Left ventricle myocardium superior (tissue), 1 donor: ENCODE data around the gene NEDD4L. TPM values are rescaled to one million over a fixed set of nuclear protein-coding genes. Genes with fewer than 3 reads are reported as not detected.

Source experiments
- ATAC-seq: fragments of 200-7000 bp; cut with Tn5 transposase; one replicate; pipeline ENCODE4 v1.9.1; 2020; ENCODE audit warnings: mild to moderate bottlenecking, moderate library complexity
- DNase-seq: peaks from one replicate; pipeline ENCODE4 v3.0.0-alpha.2; 2020
- intact Hi-C: fragments of 100-400 bp; cut with micrococcal nuclease; formaldehyde crosslinking; loops from one replicate; pipeline ENCODE4 v1.11.0; 2022
- total RNA-seq: library from RNA; stranded (reverse); fragmentation: NEBNext Ultra II Directional; extraction: Animal tissue kit (Norgen Biotek cat#: 25700); gene quantifications from one replicate; pipeline ENCODE4 v1.2.1, GENCODE V29; 2021
- donor health status: DM: no; HTN: yes; CAD: no; lungs with severe emphysema.

The NEDD4L gene
- total RNA-seq, 1 donor from 2014 or later = 67.4 TPM

GRCh38 chr18:58187674-58188073, 143.6 kb downstream of the NEDD4L start:
- intact Hi-C loops = no loop called here
- no peak for ATAC-seq

GRCh38 chr18:58188996-58189395, 145.0 kb downstream of the NEDD4L start:
- ATAC-seq (no peak), DNase-seq (no peak)
- intact Hi-C loops = no loop called here

More at GRCh38 chr18:58187674-58188073, 143.6 kb downstream of the NEDD4L start:
- no peak for DNase-seq

DNA sequence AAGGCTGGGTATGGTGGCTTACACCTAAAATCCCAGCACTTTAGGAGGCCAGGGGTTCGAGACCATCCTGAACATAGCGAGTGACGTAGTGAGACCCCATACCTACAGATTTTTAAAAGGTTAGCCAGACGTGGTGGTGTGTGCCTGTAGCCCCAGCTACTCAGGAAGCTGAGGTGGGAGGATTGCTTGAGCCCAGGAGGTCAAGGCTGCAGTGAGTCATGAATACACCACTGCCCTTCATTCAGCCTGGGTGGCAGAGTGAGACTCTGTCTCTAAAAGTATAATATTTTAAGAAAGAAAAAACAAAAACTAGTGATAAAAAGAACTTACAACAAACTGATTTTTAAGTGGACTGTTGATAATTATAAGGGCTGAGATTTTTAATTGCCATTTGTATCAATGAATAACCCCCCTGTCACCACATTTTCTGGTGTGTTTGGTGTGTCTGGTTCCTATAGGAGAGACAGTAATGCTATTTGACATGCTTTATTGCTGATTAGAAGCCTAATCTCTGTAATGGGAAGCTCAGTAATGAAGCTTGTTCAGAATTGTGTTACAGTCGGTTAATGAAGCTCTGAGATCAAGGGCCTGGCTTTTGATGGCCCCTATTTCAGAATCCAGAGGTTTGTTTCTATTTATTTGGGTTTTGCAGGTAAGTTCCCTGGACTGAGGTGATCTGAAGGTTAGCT, 147.0 kb downstream of the NEDD4L start:
- DNase-seq (no peak), ATAC-seq (no peak)
- intact Hi-C loops = no loop called here

- DNase-seq = no peak
- intact Hi-C loops = no loop called here
- ATAC-seq = no peak
Observed at GRCh38 chr18:58191626-58192025, 147.6 kb downstream of the NEDD4L start.

GRCh38 chr18:58192519-58192918, 148.5 kb downstream of the NEDD4L start:
- ATAC-seq (peak; percentile 76), DNase-seq (no peak)
- intact Hi-C loops = no loop called here

- intact Hi-C loops = no loop called here
- DNase-seq (peak; percentile 41), ATAC-seq (peak; percentile 70)
Observed at GRCh38 chr18:58194028-58194427, 150.0 kb downstream of the NEDD4L start.

DNA sequence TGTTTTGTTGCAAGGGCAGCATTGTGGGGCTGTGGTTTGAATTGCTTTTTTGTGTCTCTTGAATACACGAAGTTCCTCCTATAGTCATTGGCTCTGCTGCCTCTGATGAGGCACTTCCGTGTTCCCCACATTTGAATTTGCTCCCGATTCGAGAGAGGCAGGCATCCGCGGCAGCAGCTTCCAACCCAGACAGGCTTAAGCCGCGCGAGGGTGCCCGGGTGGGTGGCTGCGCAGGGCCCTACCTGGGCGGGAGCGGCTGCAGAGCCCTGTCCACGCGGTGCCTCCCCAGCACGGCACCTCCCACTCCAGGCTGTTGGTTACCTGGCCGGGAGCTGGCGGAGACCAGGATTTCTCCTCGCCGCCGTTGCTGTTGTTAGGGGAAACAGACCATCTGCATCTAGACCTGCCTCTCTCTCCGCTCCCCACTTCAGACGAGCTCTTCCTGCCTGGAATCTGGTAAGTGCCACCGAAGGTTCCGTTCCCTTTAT, 151.3 kb downstream of the NEDD4L start:
- ATAC-seq (peak; percentile 28), DNase-seq (no peak)
- intact Hi-C loops = no loop called here

DNA sequence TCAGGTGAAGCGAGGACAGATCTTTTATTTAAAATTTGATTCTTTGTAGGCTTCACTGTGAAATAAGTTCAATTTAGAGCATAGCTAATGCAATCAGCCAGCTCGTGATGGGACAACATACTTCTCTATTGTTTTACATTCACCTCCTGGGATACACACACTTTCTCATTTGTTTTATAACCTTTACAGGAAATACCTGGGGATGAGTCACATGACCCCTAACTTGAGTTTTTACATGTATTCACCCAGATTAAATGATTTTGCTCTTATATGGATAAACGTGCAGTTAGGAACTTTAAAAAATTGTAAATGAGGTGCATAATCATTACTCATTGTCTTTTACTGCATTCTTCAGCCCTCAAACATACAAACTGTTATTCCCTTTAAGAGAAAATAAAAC, 152.1 kb downstream of the NEDD4L start:
- intact Hi-C loops = no loop called here
- DNase-seq = no peak
- no peak for ATAC-seq

DNA sequence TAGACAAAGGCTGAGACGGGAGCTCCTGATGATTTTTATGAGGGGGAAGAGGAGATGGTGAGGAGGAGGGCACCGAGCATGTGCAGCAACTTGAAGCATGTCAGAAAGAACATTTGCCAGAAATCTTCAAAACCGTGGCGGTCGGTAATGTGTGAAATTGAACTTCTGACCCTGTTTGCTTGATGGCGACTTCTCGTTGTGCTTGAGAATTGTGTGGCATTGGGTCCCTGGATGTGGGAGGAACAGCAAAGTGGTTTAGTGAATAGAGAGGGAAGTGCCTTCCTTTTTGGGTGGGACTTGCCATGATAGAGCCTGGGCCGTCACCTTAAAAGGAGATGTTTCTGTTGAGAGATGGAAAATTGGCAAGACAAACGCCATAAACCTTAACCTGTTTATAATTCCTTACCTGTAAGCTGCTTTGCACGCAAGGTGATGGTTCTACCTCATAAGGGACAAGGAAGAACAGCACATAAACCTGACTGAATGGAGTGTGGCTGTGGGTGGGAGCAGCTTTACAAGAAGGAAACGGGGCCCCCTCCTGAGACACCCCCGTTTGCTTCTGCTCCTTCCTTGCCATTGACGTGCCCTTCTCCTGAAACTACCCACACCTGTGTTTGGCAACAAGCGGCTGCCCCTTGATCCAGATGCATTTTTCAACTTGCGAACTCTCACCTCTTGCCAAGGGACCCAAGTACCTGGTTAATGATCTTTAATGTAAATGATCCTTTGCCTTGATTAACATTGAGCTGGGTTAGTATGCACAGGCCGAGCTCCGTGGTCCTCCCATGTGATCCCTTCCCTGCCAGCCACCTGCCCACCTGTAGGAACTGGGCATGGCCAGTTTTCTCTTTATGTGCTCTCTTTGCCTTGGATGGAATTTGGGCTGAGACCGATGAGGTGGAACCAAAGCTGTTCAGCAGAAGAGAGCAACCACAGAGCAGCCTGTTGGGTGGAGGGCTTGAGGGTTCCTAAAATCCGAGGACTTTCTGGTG, 153.2 kb downstream of the NEDD4L start:
- ATAC-seq (no peak), DNase-seq (no peak)
- intact Hi-C loops = no loop called here

GRCh38 chr18:58201268-58201667, 157.2 kb downstream of the NEDD4L start:
- intact Hi-C loops = no loop called here
- ATAC-seq (no peak), DNase-seq (no peak)

DNA sequence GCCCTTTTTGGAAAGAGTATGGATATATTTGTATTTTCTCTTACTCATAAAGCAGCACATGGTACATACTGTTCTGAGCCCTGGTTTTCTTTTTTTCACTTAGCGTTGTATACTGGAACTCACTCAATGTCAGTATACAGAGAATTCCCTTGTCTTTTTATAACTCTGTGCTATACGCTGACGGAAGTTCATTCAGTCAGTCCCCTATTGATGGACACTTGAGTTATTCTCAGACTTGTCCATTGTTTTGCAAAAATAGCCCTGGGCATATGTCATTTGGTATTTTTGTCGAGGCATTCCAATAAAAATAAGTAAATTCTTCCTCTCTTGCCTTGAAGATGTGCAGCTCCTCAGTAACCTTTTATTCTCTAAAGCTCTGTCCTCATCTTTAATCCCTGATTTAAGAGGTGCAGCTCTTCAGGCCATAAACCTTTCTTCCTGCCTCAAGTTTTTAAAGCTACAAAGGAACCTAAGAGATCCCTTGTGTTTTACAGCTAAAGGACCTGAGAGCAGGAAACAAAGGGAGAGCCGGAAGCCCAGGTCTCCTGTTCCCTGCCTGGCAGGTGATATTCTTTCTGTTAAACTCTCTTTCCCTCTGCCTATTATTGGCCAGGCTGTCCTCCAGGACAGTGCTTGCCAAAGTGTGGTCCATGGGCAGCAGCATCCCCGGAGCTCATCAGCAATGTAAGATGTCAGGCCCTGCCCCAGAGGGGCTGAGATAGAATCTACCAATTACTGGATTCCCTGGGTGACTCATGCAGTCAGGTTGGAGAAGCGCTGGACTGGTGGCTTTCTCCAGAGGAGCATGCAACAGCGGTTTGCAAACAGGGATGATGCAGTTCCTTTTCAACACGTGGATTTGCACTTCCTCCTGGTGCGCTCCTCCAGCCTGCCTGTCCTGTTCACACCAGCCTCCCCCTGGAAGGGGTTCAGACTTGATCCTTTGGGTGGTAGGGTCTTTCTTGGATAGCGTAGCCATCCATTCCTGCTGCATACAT, 158.0 kb downstream of the NEDD4L start:
- ATAC-seq (peak; percentile 53), DNase-seq (no peak)
- intact Hi-C loops = no loop called here

- intact Hi-C loops = no loop called here
- DNase-seq (no peak), ATAC-seq (no peak)
Observed at GRCh38 chr18:58204776-58205442, 160.9 kb downstream of the NEDD4L start.

DNA sequence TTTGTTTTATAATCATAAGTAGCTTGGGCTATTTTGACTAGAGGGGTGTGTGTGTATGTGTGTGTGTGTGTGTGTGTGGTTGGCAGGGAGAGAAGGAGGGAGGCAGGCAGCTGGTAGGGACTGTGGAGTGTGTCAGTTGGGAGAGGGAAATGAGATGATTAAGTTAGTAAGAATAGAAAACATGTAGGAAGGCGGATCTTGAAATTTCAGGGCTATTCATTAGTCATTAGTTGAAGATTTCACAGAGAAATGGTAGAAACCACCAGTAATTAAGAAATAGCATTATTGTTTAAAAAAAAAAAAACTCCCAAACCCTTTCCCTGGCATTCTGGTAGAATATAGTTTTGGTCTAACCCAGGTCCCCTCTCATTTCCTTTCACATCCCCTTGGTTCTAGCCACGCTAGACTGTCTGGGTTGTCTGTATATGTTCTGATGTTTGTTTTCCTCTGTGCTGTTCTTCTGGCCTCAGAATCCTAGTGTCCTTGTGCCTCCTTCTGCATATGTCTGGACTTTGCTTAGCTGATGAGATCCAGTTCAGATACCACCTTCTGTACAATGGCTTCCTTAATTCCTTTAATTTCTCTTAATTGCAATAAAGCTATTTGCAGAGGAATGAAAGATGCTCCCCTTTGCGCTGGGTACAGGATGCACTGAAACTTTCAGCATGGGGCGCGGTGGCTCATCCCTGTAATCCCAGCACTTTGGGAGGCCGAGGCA, 161.6 kb downstream of the NEDD4L start:
- ATAC-seq = peak; percentile 53
- intact Hi-C loops = no loop called here
- DNase-seq = no peak

GRCh38 chr18:58207520-58208152, 163.6 kb downstream of the NEDD4L start:
- intact Hi-C loops = no loop called here
- peak; percentile 49 for ATAC-seq
- no peak for DNase-seq

DNA sequence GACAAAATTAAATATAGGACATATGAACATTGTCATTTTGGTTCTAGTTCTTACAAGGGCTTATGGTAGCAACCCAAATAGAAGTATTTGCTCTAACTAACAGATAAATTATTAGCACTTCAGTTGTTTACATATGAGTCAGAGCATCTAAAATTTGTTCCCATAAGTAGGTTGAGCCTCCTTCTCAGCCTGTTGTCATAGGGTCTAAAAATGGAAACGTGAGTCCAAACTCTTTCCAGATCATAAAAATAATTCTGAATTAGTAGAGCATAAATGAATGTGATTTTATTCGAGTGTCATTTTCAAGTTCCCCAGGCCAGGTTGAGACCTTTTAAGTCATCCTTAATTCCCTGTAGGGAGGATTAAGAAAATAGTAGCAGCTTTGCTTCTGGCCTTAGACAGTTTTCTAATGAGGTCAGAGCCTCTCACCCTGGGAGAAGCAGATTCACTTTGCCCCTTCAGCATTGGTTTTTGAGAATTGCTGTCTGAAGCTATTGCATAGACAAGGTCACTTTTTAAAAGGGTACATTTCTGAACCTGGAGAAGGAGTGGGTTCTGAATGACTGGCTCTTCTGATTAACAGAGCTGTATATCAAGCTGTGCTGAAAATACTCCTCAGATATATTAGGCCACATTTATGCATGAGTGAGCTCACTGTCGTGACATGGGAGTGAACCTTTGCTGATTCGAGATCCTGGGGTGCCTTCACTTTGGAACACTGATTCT, 164.3 kb downstream of the NEDD4L start:
- DNase-seq = no peak
- intact Hi-C loops = no loop called here
- ATAC-seq = peak; percentile 67

- intact Hi-C loops = no loop called here
Observed at GRCh38 chr18:58209326-58209725, 165.3 kb downstream of the NEDD4L start.

DNA sequence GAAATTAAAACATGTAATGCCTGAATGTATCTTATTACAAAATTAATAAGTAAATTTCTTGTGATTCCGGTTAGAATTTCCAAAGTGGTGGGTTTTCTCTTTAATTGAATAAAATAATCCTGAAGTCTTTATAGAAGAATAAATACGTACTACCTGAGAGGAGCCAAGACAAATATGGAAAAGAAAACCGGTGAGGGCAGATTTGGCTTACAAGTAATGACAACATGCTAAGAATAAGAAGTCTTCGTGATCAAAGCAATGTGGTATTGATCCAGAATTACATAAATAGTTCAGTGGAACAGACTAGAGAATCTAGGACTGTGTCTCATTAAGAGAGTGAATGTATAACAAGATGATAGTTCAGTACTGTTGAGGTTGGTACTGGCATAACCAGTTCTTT, 167.5 kb downstream of the NEDD4L start:
- ATAC-seq (no peak), DNase-seq (no peak)
- intact Hi-C loops = no loop called here

More at GRCh38 chr18:58209326-58209725, 165.3 kb downstream of the NEDD4L start:
- DNase-seq (no peak), ATAC-seq (no peak)
